HG02588 (cell line): ENCODE results near the gene OPRL1.
"Not testable (repeated sequence)": the region's sequence is repeated elsewhere in the genome, so short reads cannot be mapped to it uniquely, and the experiment has no call there.

Experiments used
- ATAC-seq: cut with Tn5 transposase; IDR thresholded peaks from one replicate; pipeline ENCODE4 v1.9.1; 2021; ENCODE audit warnings: mild to moderate bottlenecking, moderate library complexity; ENCODE audit not compliant: unreplicated experiment

OPRL1 gene

GRCh38 chr20:64114356-64114971 lies 34.6 kb downstream of the OPRL1 start:
- no peak for ATAC-seq

DNA sequence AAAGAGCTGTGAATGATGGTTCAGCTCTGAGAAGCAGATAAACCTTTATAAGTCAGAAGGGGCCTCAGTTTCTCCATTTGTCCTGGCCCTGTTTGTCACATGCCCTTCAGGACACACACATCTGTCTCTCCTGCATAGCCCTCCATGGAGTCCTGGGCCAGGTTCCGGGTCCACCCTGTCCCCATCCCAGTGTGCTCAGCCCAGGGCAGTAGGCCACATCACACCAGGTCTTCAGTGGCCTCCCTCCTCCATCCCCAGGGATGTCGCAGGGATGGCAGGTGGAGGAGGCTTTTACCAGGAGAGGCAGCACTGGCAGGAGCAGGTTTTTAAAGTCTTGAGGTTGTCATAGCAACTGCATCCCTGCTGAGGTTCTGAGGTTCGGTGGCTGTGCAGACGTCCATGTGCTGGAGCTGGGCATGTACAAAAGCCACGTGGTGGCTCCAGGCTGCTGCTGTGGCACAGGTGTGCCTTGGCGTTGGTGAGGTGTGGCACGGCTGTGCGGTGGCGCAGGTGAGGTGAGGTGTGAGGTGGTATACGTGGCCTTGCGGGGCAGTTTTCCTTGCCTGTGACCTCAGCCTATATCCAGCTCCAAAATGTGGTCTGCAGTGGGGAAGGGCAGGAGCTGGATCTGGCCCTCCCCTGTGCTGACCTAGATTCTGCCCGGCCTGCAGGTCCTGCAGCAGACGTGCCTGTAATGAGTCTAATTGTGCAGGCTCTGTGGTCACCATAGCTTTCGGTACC lies 35.5 kb downstream of the OPRL1 start:
- ATAC-seq = no peak

- ATAC-seq = no peak
These were observed 36.1 kb downstream of the OPRL1 start for GRCh38 chr20:64116016-64116415.

- no peak for ATAC-seq
These were observed 36.9 kb downstream of the OPRL1 start for GRCh38 chr20:64116541-64117431.

DNA sequence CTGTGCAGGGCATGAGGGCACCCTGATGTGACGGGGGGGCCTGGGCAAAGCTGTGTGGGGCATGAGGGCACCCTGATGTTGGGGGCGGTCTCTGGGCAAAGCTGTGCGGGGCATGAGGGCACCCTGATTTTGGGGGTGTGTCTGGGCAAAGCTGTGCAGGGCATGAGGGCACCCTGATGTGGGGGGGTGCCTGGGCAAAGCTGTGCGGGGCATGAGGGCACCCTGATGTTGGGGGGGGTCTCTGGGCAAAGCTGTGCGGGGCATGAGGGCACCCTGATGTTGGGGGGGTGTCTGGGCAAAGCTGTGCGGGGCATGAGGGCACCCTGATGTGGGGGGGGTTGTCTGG lies 37.5 kb downstream of the OPRL1 start:
- ATAC-seq = not testable (repeated sequence)

DNA sequence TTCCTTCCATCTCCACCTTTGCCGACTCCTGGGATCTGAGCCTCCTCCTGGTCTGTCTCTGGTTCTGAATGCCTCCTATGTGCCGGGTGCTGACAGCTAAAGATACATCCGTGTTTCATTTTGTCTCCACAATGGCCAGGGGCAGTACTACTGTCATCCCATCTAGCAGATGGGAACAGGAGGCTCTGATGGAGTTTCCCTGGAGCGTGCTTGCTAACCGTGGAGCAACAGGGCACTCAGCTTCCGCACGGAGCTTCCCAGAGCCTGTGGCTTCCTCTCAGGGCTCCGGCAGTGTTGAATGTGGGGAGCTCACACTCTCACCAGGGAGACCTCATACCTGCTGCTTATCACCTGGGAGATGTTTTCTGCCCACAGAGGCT lies 39.4 kb downstream of the OPRL1 start:
- no peak for ATAC-seq

DNA sequence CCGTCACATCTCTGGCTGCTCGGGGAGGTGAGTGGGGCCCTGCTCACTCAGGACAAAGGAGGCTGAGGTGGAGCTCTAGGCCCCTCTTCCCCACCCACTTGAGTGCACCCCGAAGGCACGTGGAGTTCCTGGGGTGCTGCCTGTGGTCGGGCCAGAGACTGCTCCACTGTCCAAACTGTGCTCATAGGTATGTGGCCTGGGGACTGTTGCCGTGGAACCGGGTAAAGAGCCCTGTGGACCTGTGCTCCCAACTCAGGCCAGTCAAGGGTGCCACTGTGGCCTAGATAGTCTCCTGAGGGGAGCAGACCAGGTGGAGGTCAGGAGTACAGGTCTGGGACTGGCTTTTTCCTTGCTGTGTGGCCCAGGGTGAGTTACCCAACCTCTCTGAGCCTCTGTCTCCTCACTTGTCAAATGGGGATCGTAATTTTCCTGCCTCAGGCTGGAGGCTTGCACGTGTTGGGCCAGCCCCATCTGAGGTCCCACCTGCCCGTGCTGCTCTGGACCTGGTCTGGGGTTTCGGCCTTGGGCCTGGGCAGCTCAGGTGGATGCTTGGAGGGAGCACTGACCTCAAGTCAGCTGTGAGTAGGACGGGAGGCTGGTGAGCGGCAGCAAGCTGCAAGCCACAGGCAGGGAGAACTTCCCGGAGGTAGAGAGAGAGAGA lies 39.9 kb downstream of the OPRL1 start:
- ATAC-seq = no peak

DNA sequence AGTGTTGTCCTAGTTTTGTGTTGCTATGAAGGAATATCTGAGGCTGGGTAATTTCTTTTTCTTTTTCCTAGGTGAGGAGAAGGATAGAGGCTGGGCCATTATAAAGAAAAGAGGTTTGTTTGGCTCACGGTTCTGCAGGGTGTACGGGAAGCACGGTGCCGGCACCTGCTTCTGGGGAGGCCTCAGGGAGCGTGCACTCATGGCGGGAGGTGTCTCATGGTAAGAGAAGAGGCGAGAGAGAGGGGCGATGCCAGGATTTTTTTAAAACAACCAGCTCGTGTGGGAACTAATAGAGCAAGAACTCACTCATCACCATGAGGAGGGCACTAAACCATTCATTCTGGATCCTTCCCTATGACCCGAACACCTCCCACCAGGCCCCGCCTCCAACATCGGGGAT lies 41.7 kb downstream of the OPRL1 start:
- ATAC-seq = no peak

GRCh38 chr20:64122927-64123326 lies 43.0 kb downstream of the OPRL1 start:
- ATAC-seq = not testable (repeated sequence)

GRCh38 chr20:64123517-64123916 lies 43.6 kb downstream of the OPRL1 start:
- not testable (repeated sequence) for ATAC-seq

- ATAC-seq = no peak
These were observed 49.4 kb downstream of the OPRL1 start for GRCh38 chr20:64129146-64129782.

GRCh38 chr20:64130271-64130670 lies 50.4 kb downstream of the OPRL1 start:
- ATAC-seq = no peak

DNA sequence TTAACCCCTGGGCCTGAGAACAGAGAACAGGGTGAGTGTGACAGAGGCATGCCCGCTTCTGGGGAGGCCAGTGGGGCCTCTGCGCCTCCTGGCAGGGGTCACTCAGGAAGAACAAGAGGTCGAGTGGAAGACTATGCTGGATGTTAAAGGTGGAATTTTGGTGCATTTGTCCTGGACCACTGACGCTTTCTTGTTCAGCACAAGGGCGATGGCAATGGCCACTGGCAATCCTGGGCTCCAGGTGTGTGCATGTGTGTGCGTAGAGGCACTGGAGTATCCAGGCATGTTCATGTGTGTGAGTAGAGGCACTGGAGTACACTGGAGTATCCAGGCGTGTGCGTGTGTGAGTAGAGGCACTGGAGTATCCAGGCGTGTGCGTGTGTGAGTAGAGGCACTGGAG lies 51.0 kb downstream of the OPRL1 start:
- no peak for ATAC-seq

DNA sequence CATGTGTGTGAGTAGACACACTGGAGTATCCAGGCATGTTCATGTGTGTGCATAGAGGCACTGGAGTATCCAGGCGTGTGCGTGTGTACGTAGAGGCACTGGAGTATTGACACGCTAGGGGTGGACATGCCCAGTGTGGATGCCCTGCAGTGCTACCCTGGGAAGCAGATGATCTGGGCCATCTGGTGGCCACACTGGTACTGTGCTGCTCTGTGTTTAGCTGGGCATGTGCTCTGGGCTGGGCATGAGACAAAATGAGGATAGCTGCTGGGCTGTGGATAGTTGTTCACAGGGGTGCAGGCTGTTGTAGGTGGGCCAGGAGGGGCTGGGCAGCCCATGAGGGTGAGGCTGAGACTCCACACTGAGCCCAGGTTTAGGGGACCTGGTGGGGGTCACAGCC lies 51.5 kb downstream of the OPRL1 start:
- no peak for ATAC-seq

- no peak for ATAC-seq
These were observed 54.1 kb downstream of the OPRL1 start for GRCh38 chr20:64133951-64134407.

DNA sequence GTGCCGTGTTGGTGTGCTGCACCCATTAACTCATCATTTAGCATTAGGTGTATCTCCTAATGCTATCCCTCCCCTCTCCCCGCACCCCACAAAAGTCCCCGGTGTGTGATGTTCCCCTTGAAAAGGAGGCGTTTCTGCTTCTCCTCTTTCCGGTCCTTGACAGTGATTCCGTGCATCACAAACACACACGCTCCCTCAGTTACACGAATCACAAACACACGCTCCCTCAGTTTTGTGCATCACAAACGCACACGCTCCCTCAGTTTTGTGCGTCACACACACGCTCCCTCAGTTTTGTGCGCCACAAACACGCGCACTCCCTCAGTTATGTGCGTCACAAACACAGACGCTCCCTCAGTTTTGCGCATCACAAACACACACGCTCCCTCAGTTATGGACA lies 54.9 kb downstream of the OPRL1 start:
- not testable (repeated sequence) for ATAC-seq

DNA sequence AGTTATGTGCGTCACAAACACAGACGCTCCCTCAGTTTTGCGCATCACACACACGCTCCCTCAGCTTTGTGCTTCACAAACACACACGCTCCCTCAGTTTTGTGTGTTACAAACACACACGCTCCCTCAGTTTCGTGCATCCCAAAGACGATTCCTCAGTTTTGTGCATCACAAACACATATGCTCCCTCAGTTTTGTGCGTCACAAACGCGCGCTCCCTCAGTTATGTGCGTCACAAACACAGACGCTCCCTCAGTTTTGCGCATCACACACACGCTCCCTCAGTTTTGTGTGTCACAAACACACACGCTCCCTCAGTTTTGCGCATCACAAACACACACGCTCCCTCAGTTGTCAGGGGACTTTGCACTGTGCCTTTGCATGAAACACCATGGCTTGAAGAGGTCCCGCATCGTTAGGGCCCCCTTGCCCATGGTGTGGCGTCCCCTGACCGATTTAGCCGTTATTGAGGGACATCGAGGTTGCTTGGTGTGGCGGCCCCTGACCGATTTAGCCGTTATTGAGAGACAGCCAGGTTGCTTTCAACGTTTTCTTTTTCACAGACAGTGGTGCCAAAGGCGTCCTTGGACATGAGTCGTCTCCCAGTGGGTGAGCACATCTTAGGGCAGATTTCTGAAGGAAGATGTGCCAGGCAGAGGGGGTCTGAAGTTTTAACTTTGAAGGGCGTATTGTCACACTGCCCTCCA lies 56.3 kb downstream of the OPRL1 start:
- no peak for ATAC-seq

DNA sequence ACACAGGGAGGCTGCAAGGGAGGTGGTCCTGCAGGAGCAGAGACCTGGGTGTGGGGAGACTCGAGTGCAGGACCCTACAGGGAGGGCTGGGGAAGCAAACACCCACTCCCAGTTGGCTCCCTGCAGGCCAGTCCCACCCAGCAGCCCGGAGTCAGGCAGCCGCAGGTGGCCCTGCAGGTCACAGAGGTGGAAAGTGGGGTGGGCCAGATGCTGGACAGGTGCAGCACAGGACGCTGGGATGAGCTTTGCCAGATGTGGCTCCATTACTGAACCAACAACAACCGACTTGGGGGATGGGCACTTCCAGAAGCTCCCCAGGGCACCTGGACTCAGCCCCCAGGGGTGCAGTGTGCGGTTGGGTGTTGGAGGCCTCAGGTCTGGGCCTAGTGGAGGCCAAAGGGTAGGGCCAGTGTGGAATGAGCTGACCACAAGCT lies 57.7 kb downstream of the OPRL1 start:
- ATAC-seq = no peak

GRCh38 chr20:64138276-64138815 lies 58.5 kb downstream of the OPRL1 start:
- no peak for ATAC-seq
